GM12878 (cell line): ENCODE measurements around the gene HK1.
A peak's percentile ranks its signal among the peaks of the same experiment; 100 is the strongest.

Source experiments
- KLF5 ChIP-seq: fragments of 450-650 bp; IDR thresholded peaks from 2 replicates; pipeline ENCODE4 v1.6.1; 2014; ENCODE audit warnings: mild to moderate bottlenecking; ENCODE audit not compliant: partially characterized antibody
- NR2C2 ChIP-seq: IDR thresholded peaks from 2 replicates; pipeline ENCODE4 v1.6.1; 2011; ENCODE audit warnings: borderline replicate concordance, low read depth; ENCODE audit not compliant: control insufficient read depth, insufficient read length
- POLR2A ChIP-seq: IDR thresholded peaks from 2 replicates; pipeline ENCODE4 v1.6.1; 2011; ENCODE audit warnings: low read depth, mild to moderate bottlenecking, low read length

DNA sequence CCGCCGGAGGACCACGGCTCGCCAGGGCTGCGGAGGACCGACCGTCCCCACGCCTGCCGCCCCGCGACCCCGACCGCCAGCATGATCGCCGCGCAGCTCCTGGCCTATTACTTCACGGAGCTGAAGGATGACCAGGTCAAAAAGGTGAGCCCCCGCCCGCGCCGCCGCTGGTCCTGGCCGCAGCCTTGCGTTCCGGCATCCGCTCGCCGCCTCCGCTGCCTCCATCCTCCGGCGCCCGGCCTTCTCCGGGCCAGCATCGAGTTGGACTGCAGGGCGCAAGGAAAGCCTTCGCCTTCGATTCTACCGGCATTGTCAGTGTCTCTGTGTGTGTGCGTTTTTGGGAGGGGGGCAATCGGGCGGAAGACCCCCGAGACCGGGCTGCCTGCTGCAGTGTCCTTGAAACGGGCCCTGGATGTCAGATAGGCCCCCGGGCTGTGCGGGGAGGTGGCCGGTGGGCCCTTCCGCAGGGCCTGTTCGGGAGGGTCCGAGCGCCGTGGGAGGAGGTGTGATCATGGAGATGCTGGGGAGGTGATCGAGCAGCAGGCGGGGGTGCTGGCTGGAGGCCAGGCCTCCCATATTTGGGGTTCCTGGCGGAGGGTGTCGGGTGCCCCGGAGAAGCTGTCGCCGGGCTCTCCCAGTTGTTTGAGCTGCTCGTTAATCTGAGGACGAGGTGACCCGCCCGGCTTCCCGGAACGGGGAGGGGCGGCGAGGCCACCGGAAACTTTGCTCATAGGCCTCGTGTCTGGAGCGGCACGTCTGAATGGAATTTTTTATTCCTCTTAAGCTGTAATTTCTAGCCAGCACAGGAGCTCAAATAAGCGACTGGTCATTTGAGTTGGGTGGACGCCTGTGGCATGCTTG, 40.8 kb downstream of the HK1 start:
- no peak for TF ChIP-seq KLF5
- TF ChIP-seq POLR2A = peak; percentile 10; the same call in 1 of the 2 replicates
- no peak for TF ChIP-seq NR2C2
